GM23248 (cell line): ENCODE data around the gene GALNT10.

Source experiments
- EZH2 ChIP-seq: fragments of 200-600 bp; sonication (generic); IDR thresholded peaks from 2 replicates; pipeline ENCODE4 v1.6.1; 2018; ENCODE audit warnings: antibody characterized with exemption, mild to moderate bottlenecking; ENCODE audit not compliant: insufficient read depth, poor library complexity, severe bottlenecking
- EZH2phosphoT487 ChIP-seq: fragments of 200-600 bp; sonication (generic); IDR thresholded peaks from 2 replicates; pipeline ENCODE4 v1.6.1; 2018; ENCODE audit warnings: antibody characterized with exemption, moderate library complexity, mild to moderate bottlenecking, low read depth; ENCODE audit not compliant: insufficient read depth

GRCh38 chr5:154455585-154455984 lies 265.1 kb downstream of the GALNT10 start:
- TF ChIP-seq EZH2phosphoT487 (no peak), EZH2 (no peak)
